ENCODE results near the gene SAMD4A. TPM values are rescaled to one million over a fixed set of nuclear protein-coding genes. Genes with fewer than 3 reads are reported as not detected.

SAMD4A gene
- total RNA-seq, 1 experiment from 2014 or later = 18.3 TPM

- peak overlapping the region; percentile 78 for H3K4me3 ChIP-seq
- H3K4me2 ChIP-seq = peak overlapping the region; percentile 84
- POLR2A ChIA-PET (ENCODE audit: unreplicated experiment) = interaction anchor here (0.6 to 0.7 kb wide), 2 partner anchors 137 to 411 kb away, joined by 3 to 5 read pairs; no protein-coding TSS in a partner anchor
- BruUV-seq (replicated peaks) = TSS peak; percentile 5
- H3K9me3 ChIP-seq (ENCODE audit: insufficient read depth, low read depth) = peaks cover 18% of the 10 kb centered on the region; the same call in 1 of the 2 replicates
- CTCF ChIA-PET = interaction anchor here (0.6 to 1.1 kb wide), 3 partner anchors 25 to 120 kb away, joined by 3 to 5 read pairs (median 3); no protein-coding TSS in a partner anchor
- H3K9me2 ChIP-seq (ENCODE audit: insufficient read depth) = no peaks in the 10 kb centered on the region
- no peak overlapping the region for H2AFZ ChIP-seq
- no peaks in the 10 kb centered on the region; the same call in 1 of the 2 replicates for H4K20me1 ChIP-seq (ENCODE audit: insufficient read depth)
- no peak for DNase-seq
- peaks cover 31% of the 10 kb centered on the region for H3F3A ChIP-seq (ENCODE audit: insufficient read depth, low read depth)
- no peaks in the 10 kb centered on the region for H3K27me3 ChIP-seq (ENCODE audit: insufficient read depth, low read depth)
- TF ChIP-seq CTCF (conservative IDR thresholded peaks at IDR 0.05) = no peak
- TF ChIP-seq EZH2 (IDR thresholded peaks at IDR 0.05; ENCODE audit: low read depth) = no peak
- H3K79me2 ChIP-seq (ENCODE audit: low read depth) = peaks cover 52% of the 10 kb centered on the region
- peaks cover 41% of the 10 kb centered on the region for H3K4me1 ChIP-seq (replicated peaks; ENCODE audit: insufficient read depth)
- peaks cover 28% of the 10 kb centered on the region for H3K36me3 ChIP-seq (ENCODE audit: low read depth)
- intact Hi-C loops (cut with micrococcal nuclease; ENCODE audit: unreplicated experiment) = loop anchor here (5.0 kb wide), 1 partner anchor 858 kb away; no protein-coding TSS in a partner anchor
- peak overlapping the region; percentile 61 for H3K27ac ChIP-seq
Measured at GRCh38 chr14:54568821-54569595, 2.1 kb downstream of the SAMD4A start.

GRCh38 chr14:54570047-54570446, 3.1 kb downstream of the SAMD4A start:
- Histone ChIP-seq H3K27me3 (ENCODE audit: insufficient read depth, low read depth) (no peaks in the 10 kb centered on the region), H3K79me2 (ENCODE audit: low read depth) (peaks cover 56% of the 10 kb centered on the region), H3F3A (ENCODE audit: insufficient read depth, low read depth) (peaks cover 22% of the 10 kb centered on the region), H3K36me3 (ENCODE audit: low read depth) (peaks cover 28% of the 10 kb centered on the region), H3K4me3 (peak overlapping the region; percentile 78), H3K27ac (peak overlapping the region; percentile 61), H2AFZ (no peak overlapping the region), H4K20me1 (ENCODE audit: insufficient read depth) (no peaks in the 10 kb centered on the region), H3K4me1 (replicated peaks; ENCODE audit: insufficient read depth) (peaks cover 33% of the 10 kb centered on the region), H3K9me3 (ENCODE audit: insufficient read depth, low read depth) (peaks cover 18% of the 10 kb centered on the region; the same call in 1 of the 2 replicates), H3K4me2 (peak overlapping the region; percentile 84), H3K9me2 (ENCODE audit: insufficient read depth) (no peaks in the 10 kb centered on the region)
- DNase-seq = no peak
- intact Hi-C loops (cut with micrococcal nuclease; ENCODE audit: unreplicated experiment) = no loop called here
- TF ChIP-seq CTCF (conservative IDR thresholded peaks at IDR 0.05) (no peak), EZH2 (IDR thresholded peaks at IDR 0.05; ENCODE audit: low read depth) (no peak)
- no TSS peak for BruUV-seq (replicated peaks)
- POLR2A ChIA-PET (ENCODE audit: unreplicated experiment) = interaction anchor here (0.6 kb wide), 1 partner anchor 136 kb away, joined by 5 read pairs; no protein-coding TSS in a partner anchor
- CTCF ChIA-PET = no interaction called here

- no TSS peak for BruUV-seq (replicated peaks)
- H3K36me3 ChIP-seq (ENCODE audit: low read depth) = peaks cover 28% of the 10 kb centered on the region
Measured at GRCh38 chr14:54570631-54571415, 3.9 kb downstream of the SAMD4A start.

More at GRCh38 chr14:54570631-54571415, 3.9 kb downstream of the SAMD4A start:
- Histone ChIP-seq H3K4me1 (replicated peaks; ENCODE audit: insufficient read depth) (peaks cover 33% of the 10 kb centered on the region), H3K4me2 (peak overlapping the region; percentile 84), H2AFZ (no peak overlapping the region), H3F3A (ENCODE audit: insufficient read depth, low read depth) (peaks cover 16% of the 10 kb centered on the region), H3K9me2 (ENCODE audit: insufficient read depth) (no peaks in the 10 kb centered on the region), H3K79me2 (ENCODE audit: low read depth) (peaks cover 64% of the 10 kb centered on the region), H4K20me1 (ENCODE audit: insufficient read depth) (no peaks in the 10 kb centered on the region), H3K4me3 (peak overlapping the region; percentile 78; the same call in 1 of the 2 replicates), H3K9me3 (ENCODE audit: insufficient read depth, low read depth) (peaks cover 18% of the 10 kb centered on the region; the same call in 1 of the 2 replicates), H3K27ac (peak overlapping the region; percentile 61), H3K27me3 (ENCODE audit: insufficient read depth, low read depth) (no peaks in the 10 kb centered on the region)
- ChIA-PET POLR2A (ENCODE audit: unreplicated experiment) (no interaction called here), CTCF (no interaction called here)
- TF ChIP-seq CTCF (conservative IDR thresholded peaks at IDR 0.05) (no peak), EZH2 (IDR thresholded peaks at IDR 0.05; ENCODE audit: low read depth) (no peak)
- peak in 1 of 2 experiments; percentile 81 for DNase-seq
- intact Hi-C loops (cut with micrococcal nuclease; ENCODE audit: unreplicated experiment) = no loop called here

Measured in PC-9 (cell line).